GM12891 (cell line): ENCODE data around the gene TPRKB.

Experiments
- POLR2A ChIP-seq: IDR thresholded peaks from 2 replicates; pipeline ENCODE4 v1.6.1; 2011; ENCODE audit warnings: low read depth, low read length, control low read depth
- POLR2AphosphoS5 ChIP-seq: IDR thresholded peaks from 2 replicates; pipeline ENCODE4 v1.6.1; 2011; ENCODE audit warnings: low read depth, low read length, control low read depth
- POU2F2 ChIP-seq: IDR thresholded peaks from 2 replicates; pipeline ENCODE4 v1.6.1; 2011; ENCODE audit warnings: low read depth, mild to moderate bottlenecking, control low read depth, low read length, moderate library complexity
- SPI1 ChIP-seq: IDR thresholded peaks from 2 replicates; pipeline ENCODE4 v1.6.1; 2011; ENCODE audit warnings: low read depth, low read length, control low read depth
- TAF1 ChIP-seq: IDR thresholded peaks from 2 replicates; pipeline ENCODE4 v1.6.1; 2011; ENCODE audit warnings: low read depth, low read length, control low read depth

DNA sequence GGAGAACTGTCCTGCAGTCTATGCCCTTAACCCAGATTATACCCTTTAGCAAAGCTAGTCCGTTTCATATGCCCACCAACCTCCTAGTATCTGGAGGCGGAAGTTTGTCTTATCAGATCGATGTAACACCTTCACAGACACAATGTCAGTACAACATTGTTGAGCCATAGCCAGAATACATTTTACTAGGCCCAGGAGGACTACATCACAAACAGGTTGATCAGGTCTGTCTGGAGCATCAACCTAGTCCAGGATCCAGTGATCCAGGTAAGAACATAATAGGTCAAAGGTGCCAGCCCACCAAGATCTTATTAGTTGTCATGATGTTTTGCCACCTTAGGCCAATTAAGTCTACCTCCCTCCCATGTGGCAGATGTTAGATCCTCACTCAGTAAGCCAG is 2.0 kb upstream of the TPRKB start:
- TF ChIP-seq POLR2A = no peak
- no peak for TF ChIP-seq POLR2AphosphoS5
- no peak for TF ChIP-seq SPI1
- TF ChIP-seq TAF1 = no peak
- no peak for TF ChIP-seq POU2F2
